ENCODE measurements around the gene TYR.

DNA sequence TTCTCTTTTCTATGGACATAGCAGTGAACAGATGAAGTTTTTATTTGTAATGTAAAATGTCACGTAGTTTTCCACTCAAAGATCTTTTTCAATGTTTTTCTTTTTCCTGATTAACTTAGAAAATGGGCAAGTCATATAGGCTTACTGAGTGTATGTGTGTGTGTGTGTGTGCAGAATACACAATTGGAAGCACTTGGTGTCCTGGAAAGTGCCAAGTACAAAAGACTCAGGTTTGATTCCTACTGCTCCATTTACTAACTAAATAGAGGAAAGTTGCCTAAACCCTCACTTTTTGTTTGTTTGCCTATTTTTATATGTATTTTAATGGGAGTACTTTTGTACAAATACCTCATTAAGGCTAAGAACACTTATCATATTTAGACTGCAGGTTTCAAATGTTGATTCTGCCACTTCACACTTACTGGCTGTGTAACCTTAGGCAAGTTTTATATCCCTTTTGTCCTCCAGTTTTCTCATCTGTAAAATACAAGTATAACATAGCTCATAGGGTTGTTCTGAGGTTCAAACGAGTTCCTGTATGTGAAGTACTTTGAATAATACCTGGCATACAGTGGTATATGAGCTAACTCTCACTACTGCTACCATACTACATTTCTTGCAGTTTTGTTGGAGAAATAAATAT lies 90.1 kb downstream of the TYR start:
- TF ChIP-seq, protein P1, sequence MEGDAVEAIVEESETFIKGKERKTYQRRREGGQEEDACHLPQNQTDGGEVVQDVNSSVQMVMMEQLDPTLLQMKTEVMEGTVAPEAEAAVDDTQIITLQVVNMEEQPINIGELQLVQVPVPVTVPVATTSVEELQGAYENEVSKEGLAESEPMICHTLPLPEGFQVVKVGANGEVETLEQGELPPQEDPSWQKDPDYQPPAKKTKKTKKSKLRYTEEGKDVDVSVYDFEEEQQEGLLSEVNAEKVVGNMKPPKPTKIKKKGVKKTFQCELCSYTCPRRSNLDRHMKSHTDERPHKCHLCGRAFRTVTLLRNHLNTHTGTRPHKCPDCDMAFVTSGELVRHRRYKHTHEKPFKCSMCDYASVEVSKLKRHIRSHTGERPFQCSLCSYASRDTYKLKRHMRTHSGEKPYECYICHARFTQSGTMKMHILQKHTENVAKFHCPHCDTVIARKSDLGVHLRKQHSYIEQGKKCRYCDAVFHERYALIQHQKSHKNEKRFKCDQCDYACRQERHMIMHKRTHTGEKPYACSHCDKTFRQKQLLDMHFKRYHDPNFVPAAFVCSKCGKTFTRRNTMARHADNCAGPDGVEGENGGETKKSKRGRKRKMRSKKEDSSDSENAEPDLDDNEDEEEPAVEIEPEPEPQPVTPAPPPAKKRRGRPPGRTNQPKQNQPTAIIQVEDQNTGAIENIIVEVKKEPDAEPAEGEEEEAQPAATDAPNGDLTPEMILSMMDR (IDR thresholded peaks at IDR 0.05), result no peak
- TF ChIP-seq POLR2A (IDR thresholded peaks at IDR 0.05), result no peak

Measured in ovary (tissue), 3 donors.